Keratinocyte (primary cell): Measurements from ENCODE around the gene HMGB3. TPM values are rescaled to one million over a fixed set of nuclear protein-coding genes. Genes with fewer than 3 reads are reported as not detected.

Experiments used
- DNase-seq: peaks from one replicate; pipeline ENCODE4 v3.0.0-alpha.2; 2011; ENCODE audit warnings: low read depth, missing footprints, low spot score
- FAIRE-seq: peaks from 2 replicates; lab custom pipeline; 2011; peaks lifted over from hg19 to GRCh38; lab: Jason Lieb, UNC
- H2AFZ ChIP-seq: 2 replicates; pipeline ENCODE4 v1.6.0; 2012; ENCODE audit warnings: low read length, control low read depth, inconsistent platforms; ENCODE audit not compliant: control insufficient read depth
- H3K27ac ChIP-seq: 2 replicates; pipeline ENCODE4 v1.5.1; 2011; ENCODE audit warnings: low read length; ENCODE audit not compliant: control insufficient read depth, insufficient read depth
- H3K27me3 ChIP-seq: 3 replicates; pipeline ENCODE4 v1.6.0; 2011; ENCODE audit warnings: low read length; ENCODE audit not compliant: control insufficient read depth, insufficient read depth; ENCODE audit errors: extremely low read depth
- H3K36me3 ChIP-seq, 2 experiments: 2 replicates in 1 of 2; 3 replicates in 1 of 2; pipeline ENCODE4 v1.5.1; 2011; ENCODE audit warnings: low read length in 2 of 2, mild to moderate bottlenecking in 1 of 2; ENCODE audit not compliant: control insufficient read depth in 2 of 2, insufficient read depth in 2 of 2; ENCODE audit errors: extremely low read depth in 1 of 2
- H3K4me1 ChIP-seq: 3 replicates; pipeline ENCODE4 v1.5.1; 2011; ENCODE audit warnings: low read length; ENCODE audit not compliant: control insufficient read depth, insufficient read depth; ENCODE audit errors: extremely low read depth
- H3K4me2 ChIP-seq: 3 replicates; pipeline ENCODE4 v1.6.0; 2011; ENCODE audit warnings: low read depth, low read length; ENCODE audit not compliant: control insufficient read depth, insufficient read depth; ENCODE audit errors: extremely low read depth
- H3K4me3 ChIP-seq, 3 experiments: fragments of 200-600 bp in 1 of 3; sonication (generic) in 1 of 3; 2 replicates in 2 of 3; 3 replicates in 1 of 3; pipeline ENCODE4 v1.5.1; 2011 to 2016; ENCODE audit warnings: low read length in 3 of 3, mild to moderate bottlenecking in 3 of 3, control low read depth in 2 of 3, inconsistent platforms in 1 of 3, low read depth in 1 of 3, mixed read lengths in 1 of 3, mixed run types in 1 of 3, moderate library complexity in 1 of 3; ENCODE audit not compliant: control insufficient read depth in 2 of 3, insufficient read depth in 2 of 3; ENCODE audit errors: extremely low read depth in 1 of 3
- H3K79me2 ChIP-seq: 2 replicates; pipeline ENCODE4 v1.6.0; 2012; ENCODE audit warnings: low read length; ENCODE audit not compliant: control insufficient read depth, insufficient read depth
- H3K9ac ChIP-seq: 3 replicates; pipeline ENCODE4 v1.6.0; 2011; ENCODE audit warnings: low read length; ENCODE audit not compliant: control insufficient read depth, insufficient read depth; ENCODE audit errors: extremely low read depth
- H3K9me1 ChIP-seq: 3 replicates; pipeline ENCODE4 v1.6.0; 2011; ENCODE audit warnings: low read length; ENCODE audit not compliant: control insufficient read depth, insufficient read depth; ENCODE audit errors: extremely low read depth
- H3K9me3 ChIP-seq: 2 replicates; pipeline ENCODE4 v1.5.1; 2012; ENCODE audit warnings: low read depth, low read length; ENCODE audit not compliant: control insufficient read depth
- H4K20me1 ChIP-seq: 3 replicates; pipeline ENCODE4 v1.6.0; 2011; ENCODE audit warnings: low read length; ENCODE audit not compliant: control insufficient read depth, insufficient read depth; ENCODE audit errors: extremely low read depth
- EZH2 ChIP-seq: IDR thresholded peaks from one replicate; pipeline ENCODE4 v1.6.1; 2012; ENCODE audit warnings: inconsistent platforms, mild to moderate bottlenecking, low read length, moderate library complexity
- dilution Hi-C: fragments of 300-500 bp; cut with MboI; formaldehyde crosslinking; loops from one replicate; pipeline ENCODE4 v1.7.0; 2020; ENCODE audit warnings: low sequenced_read_pairs; ENCODE audit not compliant: extremely low pct_ligation_motif_present
- polyA plus RNA-seq, 5 experiments: library from polyadenylated mRNA; depleted of rRNA in 3 of 5; stranded (reverse) in 3 of 5; stranded (forward) in 1 of 5; unstranded in 1 of 5; fragments of >200 nt; gene quantifications; 1 replicate in 1 of 5; 2 replicates in 3 of 5; 3 replicates in 1 of 5; pipeline versions ENCODE4 v1.2.1 to v1.2.3, GENCODE V29; 2011 to 2012; ENCODE audit warnings: missing spikeins in 2 of 5, low read depth in 1 of 5, low replicate concordance in 1 of 5
- TF ChIP-seq, protein P1 (sequence below), 3 experiments: IDR thresholded peaks in 1 of 3; conservative IDR thresholded peaks in 1 of 3; optimal IDR thresholded peaks in 1 of 3; 2 replicates in 2 of 3; 3 replicates in 1 of 3; pipeline versions ENCODE3 to v1.5.1; 2011; ENCODE audit warnings: low read length in 3 of 3, mild to moderate bottlenecking in 3 of 3, moderate library complexity in 2 of 3, control low read depth in 1 of 3, inconsistent platforms in 1 of 3; ENCODE audit not compliant: insufficient read depth in 2 of 3; ENCODE audit errors: extremely low read depth in 1 of 3

HMGB3 gene
- polyA plus RNA-seq, 1 donor (not counting 4 experiments of a cell fraction or from before 2014, with no cell fraction given): 72.4 TPM

DNA sequence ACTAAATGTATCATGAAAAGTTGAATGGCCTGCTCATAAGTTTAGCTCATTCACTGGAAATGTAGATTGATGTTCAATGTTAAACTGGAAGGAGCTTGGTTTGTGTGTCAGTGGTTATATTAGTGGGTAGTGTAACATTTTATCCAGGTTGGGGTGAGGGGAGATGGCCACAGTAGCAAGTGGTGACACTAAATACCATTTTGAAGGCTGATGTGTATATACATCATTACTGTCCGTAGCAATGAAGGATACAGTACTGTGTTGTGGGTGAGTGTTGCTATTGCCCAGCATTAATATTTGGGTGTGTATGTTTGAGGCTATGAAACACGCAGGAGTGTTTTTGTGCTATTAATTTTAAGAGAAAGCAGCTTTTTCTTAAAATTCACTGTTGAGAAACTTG lies 6.3 kb downstream of the HMGB3 start:
- no peak for TF ChIP-seq EZH2
- TF ChIP-seq, protein P1, sequence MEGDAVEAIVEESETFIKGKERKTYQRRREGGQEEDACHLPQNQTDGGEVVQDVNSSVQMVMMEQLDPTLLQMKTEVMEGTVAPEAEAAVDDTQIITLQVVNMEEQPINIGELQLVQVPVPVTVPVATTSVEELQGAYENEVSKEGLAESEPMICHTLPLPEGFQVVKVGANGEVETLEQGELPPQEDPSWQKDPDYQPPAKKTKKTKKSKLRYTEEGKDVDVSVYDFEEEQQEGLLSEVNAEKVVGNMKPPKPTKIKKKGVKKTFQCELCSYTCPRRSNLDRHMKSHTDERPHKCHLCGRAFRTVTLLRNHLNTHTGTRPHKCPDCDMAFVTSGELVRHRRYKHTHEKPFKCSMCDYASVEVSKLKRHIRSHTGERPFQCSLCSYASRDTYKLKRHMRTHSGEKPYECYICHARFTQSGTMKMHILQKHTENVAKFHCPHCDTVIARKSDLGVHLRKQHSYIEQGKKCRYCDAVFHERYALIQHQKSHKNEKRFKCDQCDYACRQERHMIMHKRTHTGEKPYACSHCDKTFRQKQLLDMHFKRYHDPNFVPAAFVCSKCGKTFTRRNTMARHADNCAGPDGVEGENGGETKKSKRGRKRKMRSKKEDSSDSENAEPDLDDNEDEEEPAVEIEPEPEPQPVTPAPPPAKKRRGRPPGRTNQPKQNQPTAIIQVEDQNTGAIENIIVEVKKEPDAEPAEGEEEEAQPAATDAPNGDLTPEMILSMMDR (optimal IDR thresholded peaks at IDR 0.05 in 1 of 3, IDR thresholded peaks at IDR 0.05 in 1 of 3, conservative IDR thresholded peaks at IDR 0.05 in 1 of 3; ENCODE audit: extremely low read depth in 1 of 3, insufficient read depth in 2 of 3, low read length in 3 of 3): no peak
- no peaks in the 10 kb centered on the region for H4K20me1 ChIP-seq
- H3K9me3 ChIP-seq: no peaks in the 10 kb centered on the region
- no peak overlapping the region for H3K9ac ChIP-seq
- no peak for FAIRE-seq
- dilution Hi-C loops: no loop called here
- H3K9me1 ChIP-seq: no peaks in the 10 kb centered on the region
- peaks cover 9% of the 10 kb centered on the region for H3K79me2 ChIP-seq
- H3K4me3 ChIP-seq: no peak overlapping the region
- no peak overlapping the region for H3K4me2 ChIP-seq
- no peak overlapping the region for H2AFZ ChIP-seq
- no peaks in the 10 kb centered on the region for H3K27me3 ChIP-seq
- H3K27ac ChIP-seq: no peak overlapping the region
- no peaks in the 10 kb centered on the region for H3K36me3 ChIP-seq
- H3K4me1 ChIP-seq: no peaks in the 10 kb centered on the region
- no peak for DNase-seq

DNA sequence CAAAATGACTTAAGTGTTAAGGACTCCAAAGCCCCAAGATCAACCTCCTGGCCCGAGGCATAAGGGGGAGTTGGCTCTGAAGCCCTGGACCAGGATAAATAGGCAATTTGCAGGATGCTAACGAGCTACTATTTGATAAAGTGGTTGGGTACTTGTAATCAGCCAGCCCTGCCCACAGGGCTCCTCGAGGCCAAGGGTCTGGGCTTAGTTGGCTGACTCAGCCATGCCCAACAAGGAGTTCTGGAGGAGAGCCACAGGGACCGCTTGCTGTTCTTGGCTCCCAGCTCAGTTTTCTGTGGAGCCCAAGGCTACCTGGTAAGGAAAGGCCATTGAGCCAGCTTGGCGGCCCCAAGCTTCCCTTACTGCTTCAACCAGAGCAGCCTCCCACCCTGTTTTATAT lies 7.8 kb downstream of the HMGB3 start:
- Histone ChIP-seq H3K36me3 (no peaks in the 10 kb centered on the region), H4K20me1 (no peaks in the 10 kb centered on the region), H3K79me2 (no peaks in the 10 kb centered on the region), H3K9ac (no peak overlapping the region), H3K27ac (no peak overlapping the region), H3K9me1 (no peaks in the 10 kb centered on the region), H3K4me3 (no peak overlapping the region), H2AFZ (no peak overlapping the region), H3K4me2 (no peak overlapping the region), H3K9me3 (no peaks in the 10 kb centered on the region), H3K27me3 (no peaks in the 10 kb centered on the region), H3K4me1 (no peaks in the 10 kb centered on the region)
- no peak for TF ChIP-seq EZH2
- TF ChIP-seq, protein P1 (optimal IDR thresholded peaks at IDR 0.05 in 1 of 3, IDR thresholded peaks at IDR 0.05 in 1 of 3, conservative IDR thresholded peaks at IDR 0.05 in 1 of 3; ENCODE audit: extremely low read depth in 1 of 3, insufficient read depth in 2 of 3, low read length in 3 of 3): no peak
- DNase-seq (no peak), FAIRE-seq (no peak)
- dilution Hi-C loops: no loop called here
